NCI-H1092 (cell line): ENCODE results near the gene RAB4A.
A peak's percentile ranks its signal among the peaks of the same experiment; 100 is the strongest.

Experiments used
- DNase-seq: peaks from one replicate; lab custom pipeline; 2025; lab: John Stamatoyannopoulos, UW

The RAB4A gene

GRCh38 chr1:229339086-229339485, 68.2 kb downstream of the RAB4A start:
- no peak for DNase-seq

GRCh38 chr1:229339520-229339919, 68.6 kb downstream of the RAB4A start:
- no peak for DNase-seq

GRCh38 chr1:229340496-229340895, 69.6 kb downstream of the RAB4A start:
- DNase-seq, result no peak

DNA sequence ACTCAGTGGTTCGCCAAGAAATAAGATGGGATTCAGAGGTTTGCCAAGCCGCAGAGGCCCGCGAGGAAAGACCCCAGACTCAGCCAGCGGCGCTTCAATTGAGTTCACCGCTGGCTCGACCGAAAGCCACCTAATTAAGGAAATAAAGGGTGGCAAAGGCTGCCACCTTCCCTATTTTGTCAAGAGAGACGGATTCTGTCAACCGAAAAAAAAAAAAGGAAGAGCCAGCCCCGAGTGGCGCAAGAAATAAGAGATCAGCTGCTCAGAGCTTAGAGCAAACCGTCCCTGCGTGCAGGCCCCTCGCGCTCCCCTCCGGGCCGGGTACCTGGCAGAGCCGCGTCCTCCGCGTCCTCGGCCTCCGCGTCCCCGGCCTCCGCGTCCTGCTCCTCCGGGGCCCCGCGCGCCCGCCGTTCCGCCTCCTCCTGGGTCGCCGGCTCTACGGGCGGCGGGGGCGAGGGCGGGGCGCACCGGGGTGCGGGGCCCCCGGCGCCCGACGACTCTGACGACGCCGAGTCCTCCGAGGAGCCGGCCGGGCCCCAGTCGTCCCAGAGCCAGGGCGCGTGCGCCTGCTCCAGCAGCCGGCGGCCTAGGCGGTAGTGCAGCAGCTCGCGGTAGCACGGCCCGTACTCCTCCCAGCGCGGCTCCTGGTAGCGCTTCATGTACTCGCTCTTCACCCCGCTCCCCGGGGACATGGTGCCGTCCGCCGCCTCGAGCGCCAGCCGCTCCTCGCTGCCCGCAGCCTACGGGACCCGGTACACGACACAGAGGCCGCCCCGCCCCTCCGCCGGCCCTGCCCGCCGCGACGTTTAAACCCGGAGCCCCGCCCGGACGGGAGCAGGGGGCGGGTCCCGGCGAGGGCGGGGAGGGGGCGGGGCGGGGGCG, 71.1 kb downstream of the RAB4A start:
- DNase-seq, result peak; percentile 87

DNA sequence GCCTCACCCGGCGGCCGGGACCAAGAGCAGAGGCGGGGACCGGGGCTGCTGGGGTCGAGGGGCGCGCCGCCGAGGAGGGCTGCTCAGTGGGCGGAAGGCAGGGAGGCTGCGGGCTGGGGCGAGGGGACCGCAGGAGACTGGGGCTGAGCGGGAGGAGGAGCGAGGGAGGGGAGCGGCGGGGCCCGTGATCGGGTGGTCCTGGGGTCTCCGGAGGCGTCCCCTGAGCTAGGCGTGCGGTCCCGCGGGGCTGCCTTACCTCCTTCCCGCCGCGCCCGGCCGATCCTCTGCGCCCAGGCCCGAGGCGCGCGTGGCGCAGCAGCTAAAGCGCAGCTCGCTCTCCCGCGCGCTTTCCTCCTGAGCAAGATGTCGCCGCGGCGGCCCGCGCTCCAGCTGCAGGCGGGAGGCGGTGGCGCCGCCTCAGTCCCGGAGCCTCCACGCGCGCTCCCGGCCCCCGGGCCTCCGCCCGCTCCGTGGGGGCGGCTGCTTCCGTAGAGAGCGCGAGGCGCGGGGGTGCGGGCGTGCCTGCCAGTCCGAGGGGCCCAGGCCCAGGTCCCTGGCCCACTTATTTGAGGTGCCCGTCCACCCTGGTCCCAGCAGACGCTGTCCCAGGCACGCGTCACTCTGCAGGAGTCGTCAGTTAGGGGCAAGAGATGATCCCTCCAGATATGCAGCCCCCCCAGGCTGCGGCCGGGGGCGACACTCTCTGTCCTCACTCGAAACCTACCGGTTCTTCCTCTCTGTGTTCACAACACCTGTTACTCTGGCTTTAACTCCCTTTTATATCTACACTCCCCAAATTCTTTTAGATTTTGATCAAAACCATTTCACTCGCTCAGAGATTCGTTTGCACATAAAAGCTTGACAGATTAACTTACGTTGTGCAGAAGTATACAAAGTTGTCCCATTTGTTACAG, 72.0 kb downstream of the RAB4A start, which contains the start of gene CCSAP:
Gene CCSAP (minus strand): TSS at position 392 of the 914 bp plus-strand sequence. CDS start 582 bp downstream, outside the sequence.
- peak; percentile 69 for DNase-seq

- no peak for DNase-seq
These were observed 73.2 kb downstream of the RAB4A start for GRCh38 chr1:229344139-229344538.

GRCh38 chr1:229344937-229345684, 74.2 kb downstream of the RAB4A start:
- DNase-seq, result no peak

GRCh38 chr1:229347528-229347927, 76.6 kb downstream of the RAB4A start:
- no peak for DNase-seq

GRCh38 chr1:229349463-229350385, 78.8 kb downstream of the RAB4A start:
- DNase-seq, result no peak

GRCh38 chr1:229352975-229353374, 82.1 kb downstream of the RAB4A start:
- no peak for DNase-seq

DNA sequence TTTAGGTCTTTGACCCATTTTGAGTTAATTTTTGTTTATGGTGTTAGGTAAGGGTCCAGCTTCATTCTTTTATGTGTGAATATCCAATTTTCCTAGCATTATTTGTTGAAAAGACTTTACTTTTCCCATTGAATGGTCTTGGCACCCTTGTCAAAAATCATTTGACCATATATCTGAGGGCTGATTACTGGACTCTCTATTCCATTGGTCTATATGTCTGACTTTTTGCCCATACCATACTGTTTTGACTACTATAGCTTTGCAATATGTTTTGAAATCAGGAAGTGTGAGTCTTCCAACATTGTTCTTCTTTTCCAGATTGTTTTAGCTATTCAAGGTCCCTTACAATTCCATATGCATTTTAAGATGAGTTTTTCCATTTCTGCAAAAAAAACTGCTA, 83.3 kb downstream of the RAB4A start:
- no peak for DNase-seq
